B cell (primary cell): ENCODE results near the gene C11orf91. TPM values are rescaled to one million over a fixed set of nuclear protein-coding genes. Genes with fewer than 3 reads are reported as not detected.

Source experiments
- ATAC-seq: fragments of 200-7000 bp; cut with Tn5 transposase; one replicate; pipeline ENCODE4 v1.10.0; 2021; ENCODE audit warnings: low read depth, mild to moderate bottlenecking, moderate number of reproducible peaks, moderate library complexity
- CTCF ChIA-PET: fragments of 350-600 bp; sonication (Branson Sonifier 250); formaldehyde crosslinking; loops from one replicate; lab custom pipeline; 2021; ENCODE audit warnings: antibody characterized with exemption, inconsistent platforms; lab: Charles Lee
- POLR2A ChIA-PET: fragments of 350-600 bp; sonication (Branson Sonifier 250); formaldehyde crosslinking; loops from one replicate; lab custom pipeline; 2021; ENCODE audit warnings: antibody characterized with exemption; lab: Charles Lee
- DNase-seq: peaks from one replicate; pipeline ENCODE4 v3.0.0; 2013
- H2AFZ ChIP-seq: 2 replicates; pipeline ENCODE4 v1.6.1; 2012; ENCODE audit warnings: mild to moderate bottlenecking, low read depth, low read length; ENCODE audit not compliant: insufficient read depth, poor library complexity, severe bottlenecking
- H3K27ac ChIP-seq, 2 donors: 1 replicate in 1 of 2; 2 replicates in 1 of 2; pipeline ENCODE4 v1.5.1; 2012 to 2013; ENCODE audit warnings: low read length in 2 of 2, mild to moderate bottlenecking in 2 of 2, moderate library complexity in 1 of 2
- H3K27me3 ChIP-seq, 4 experiments: fragments of 200-600 bp in 1 of 4; sonication (generic) in 1 of 4; replicated peaks in 1 of 4; 1 replicate in 2 of 4; 2 replicates in 2 of 4; pipeline versions ENCODE4 v1.6.1 to v1.7.0; 2013 to 2016; ENCODE audit warnings: low read length in 3 of 4, mild to moderate bottlenecking in 2 of 4, mixed read lengths in 1 of 4, moderate library complexity in 1 of 4; ENCODE audit not compliant: insufficient read depth in 4 of 4, control insufficient read depth in 3 of 4; ENCODE audit errors: control extremely low read depth in 1 of 4
- H3K36me3 ChIP-seq, 2 experiments: replicated peaks in 1 of 2; 1 replicate in 1 of 2; 2 replicates in 1 of 2; pipeline versions ENCODE4 v1.6.1 to v1.7.1; 2013; ENCODE audit warnings: low read length in 1 of 2; ENCODE audit not compliant: insufficient read depth in 2 of 2, control insufficient read depth in 1 of 2; ENCODE audit errors: control extremely low read depth in 1 of 2, extremely low read depth in 1 of 2
- H3K4me1 ChIP-seq, 2 donors: fragments of 200-600 bp in 1 of 2; sonication (generic) in 1 of 2; 1 replicate in 1 of 2; 2 replicates in 1 of 2; pipeline versions ENCODE4 v1.5.1 to v1.6.1; 2013 to 2017; ENCODE audit warnings: low read length in 2 of 2; ENCODE audit not compliant: control insufficient read depth in 2 of 2, insufficient read depth in 2 of 2
- H3K4me2 ChIP-seq: replicated peaks from 2 replicates; pipeline ENCODE3; 2012; ENCODE audit warnings: mild to moderate bottlenecking, low read depth, low read length; ENCODE audit not compliant: poor library complexity, severe bottlenecking
- H3K4me3 ChIP-seq, 5 experiments: fragments of 200-600 bp in 1 of 5; sonication (generic) in 1 of 5; 1 replicate in 3 of 5; 2 replicates in 2 of 5; pipeline versions ENCODE4 v1.5.1 to v1.7.0; 2011 to 2016; ENCODE audit warnings: low read length in 4 of 5, mild to moderate bottlenecking in 4 of 5, low read depth in 2 of 5, control low read depth in 1 of 5, moderate library complexity in 1 of 5; ENCODE audit not compliant: insufficient read depth in 1 of 5; ENCODE audit errors: control extremely low read depth in 1 of 5, extremely low read depth in 1 of 5
- H3K79me2 ChIP-seq: fragments of 200-600 bp; sonication (generic); one replicate; pipeline ENCODE4 v1.6.0; 2016; ENCODE audit warnings: low read length; ENCODE audit not compliant: control insufficient read depth, insufficient read depth
- H3K9ac ChIP-seq: fragments of 200-600 bp; sonication (generic); 2 replicates; pipeline ENCODE4 v1.6.1; 2017; ENCODE audit warnings: mild to moderate bottlenecking, low read length, moderate library complexity
- H3K9me3 ChIP-seq, 3 donors: one replicate each; pipeline versions ENCODE4 v1.6.1 to v1.7.1; 2013; ENCODE audit warnings: low read length in 2 of 3; ENCODE audit not compliant: control insufficient read depth in 2 of 3, insufficient read depth in 1 of 3; ENCODE audit errors: control extremely low read depth in 1 of 3
- H4K20me1 ChIP-seq: 2 replicates; pipeline ENCODE4 v1.6.0; 2012; ENCODE audit warnings: mild to moderate bottlenecking, low read length; ENCODE audit not compliant: insufficient read depth, control insufficient read depth, poor library complexity, severe bottlenecking
- H3K27ac Mint-ChIP-seq: one replicate; pipeline ENCODE4 v1.8.0; 2021; ENCODE audit warnings: mixed read lengths
- H3K27me3 Mint-ChIP-seq: one replicate; pipeline ENCODE4 v1.8.0; 2021; ENCODE audit warnings: mixed read lengths
- H3K4me1 Mint-ChIP-seq: one replicate; pipeline ENCODE4 v1.8.0; 2021; ENCODE audit warnings: mixed read lengths
- H3K4me3 Mint-ChIP-seq: one replicate; pipeline ENCODE4 v1.8.0; 2021; ENCODE audit warnings: mixed read lengths
- H3K9me3 Mint-ChIP-seq: one replicate; pipeline ENCODE4 v1.8.0; 2022; ENCODE audit warnings: mixed read lengths; ENCODE audit not compliant: insufficient read depth
- EZH2 ChIP-seq: IDR thresholded peaks from 2 replicates; pipeline ENCODE4 v1.6.1; 2012; ENCODE audit warnings: borderline replicate concordance, low read depth, mild to moderate bottlenecking, moderate library complexity, low read length; ENCODE audit not compliant: insufficient read depth, poor library complexity, severe bottlenecking
- WGBS: methylation state at CpG from one replicate; pipeline ENCODE4 v1.1.5; 2013; ENCODE audit warnings: missing lambda C conversion rate; ENCODE audit not compliant: insufficient coverage; 5-methylcytosine and 5-hydroxymethylcytosine counted together
- intact Hi-C: fragments of 100-400 bp; cut with micrococcal nuclease; formaldehyde crosslinking; loops from one replicate; pipeline ENCODE4 v1.10.0; 2022
- polyA plus RNA-seq: library from polyadenylated mRNA; depleted of rRNA; stranded (reverse); fragments of >200 nt; gene quantifications from 2 replicates; pipeline ENCODE4 v1.2.3, GENCODE V29; 2012
- total RNA-seq, 2 donors: library from RNA; stranded (reverse); fragments of 120-200 nt in 1 of 2; gene quantifications; 1 replicate in 1 of 2; 2 replicates in 1 of 2; pipeline versions ENCODE4 v1.2.3 to v1.2.4, GENCODE V29; 2013 to 2022
- TF ChIP-seq, protein P1 (sequence below): fragments of 200-600 bp; IDR thresholded peaks from one replicate; pipeline ENCODE4 v1.8.0; 2022; ENCODE audit warnings: antibody characterized with exemption, mild to moderate bottlenecking

Gene C11orf91
- total and polyA plus RNA-seq, 2 donors (not counting 1 experiment from before 2014, with no cell fraction given), result not detected

DNA sequence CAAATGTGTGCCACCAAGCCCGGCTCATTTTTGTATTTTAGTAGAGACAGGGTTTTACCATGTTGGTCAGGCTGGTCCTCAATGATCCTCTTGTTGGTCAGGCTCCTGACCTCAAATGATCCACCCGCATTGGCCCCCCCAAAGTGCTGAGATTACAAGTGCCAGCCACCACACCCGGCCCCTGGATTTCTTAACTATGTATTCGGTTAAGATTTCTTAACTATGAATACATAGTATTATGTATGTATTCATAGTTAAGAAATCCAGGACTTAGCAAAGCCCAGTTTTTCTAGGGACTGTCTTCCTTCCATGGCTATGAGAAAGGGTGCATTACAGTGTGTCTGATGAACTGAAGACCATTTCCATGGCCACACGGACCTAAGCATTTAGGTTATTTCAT is 1.7 kb downstream of the C11orf91 start:
- Histone ChIP-seq H4K20me1 (no peaks in the 10 kb centered on the region), H3K27ac (no peak overlapping the region), H3K4me3 (no peak overlapping the region), H2AFZ (no peak overlapping the region), H3K4me2 (no peak overlapping the region), H3K4me1 (peaks cover 6 to 16% of the 10 kb centered on the region in 2 donors), H3K79me2 (no peaks in the 10 kb centered on the region), H3K9ac (no peak overlapping the region), H3K9me3 (peaks cover 0 to 4% (median 0%) of the 10 kb centered on the region in 3 donors), H3K27me3 (peaks cover 0 to 24% (median 4%) of the 10 kb centered on the region in 4 experiments), H3K36me3 (no peaks in the 10 kb centered on the region)
- peaks cover 5% of the 10 kb centered on the region for H3K27me3 Mint-ChIP-seq
- CTCF ChIA-PET, result no interaction called here
- H3K9me3 Mint-ChIP-seq, result no peaks in the 10 kb centered on the region
- H3K4me1 Mint-ChIP-seq, result peaks cover 17% of the 10 kb centered on the region
- DNase-seq (no peak), ATAC-seq (no peak)
- intact Hi-C loops, result no loop called here
- peak overlapping the region; percentile 80 for H3K4me3 Mint-ChIP-seq
- POLR2A ChIA-PET, result no interaction called here
- WGBS, result 100% methylated on average over 2 of the region's 5 CpGs
- no peak overlapping the region for H3K27ac Mint-ChIP-seq
- TF ChIP-seq, protein P1, sequence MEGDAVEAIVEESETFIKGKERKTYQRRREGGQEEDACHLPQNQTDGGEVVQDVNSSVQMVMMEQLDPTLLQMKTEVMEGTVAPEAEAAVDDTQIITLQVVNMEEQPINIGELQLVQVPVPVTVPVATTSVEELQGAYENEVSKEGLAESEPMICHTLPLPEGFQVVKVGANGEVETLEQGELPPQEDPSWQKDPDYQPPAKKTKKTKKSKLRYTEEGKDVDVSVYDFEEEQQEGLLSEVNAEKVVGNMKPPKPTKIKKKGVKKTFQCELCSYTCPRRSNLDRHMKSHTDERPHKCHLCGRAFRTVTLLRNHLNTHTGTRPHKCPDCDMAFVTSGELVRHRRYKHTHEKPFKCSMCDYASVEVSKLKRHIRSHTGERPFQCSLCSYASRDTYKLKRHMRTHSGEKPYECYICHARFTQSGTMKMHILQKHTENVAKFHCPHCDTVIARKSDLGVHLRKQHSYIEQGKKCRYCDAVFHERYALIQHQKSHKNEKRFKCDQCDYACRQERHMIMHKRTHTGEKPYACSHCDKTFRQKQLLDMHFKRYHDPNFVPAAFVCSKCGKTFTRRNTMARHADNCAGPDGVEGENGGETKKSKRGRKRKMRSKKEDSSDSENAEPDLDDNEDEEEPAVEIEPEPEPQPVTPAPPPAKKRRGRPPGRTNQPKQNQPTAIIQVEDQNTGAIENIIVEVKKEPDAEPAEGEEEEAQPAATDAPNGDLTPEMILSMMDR, result no peak
- TF ChIP-seq EZH2, result no peak

DNA sequence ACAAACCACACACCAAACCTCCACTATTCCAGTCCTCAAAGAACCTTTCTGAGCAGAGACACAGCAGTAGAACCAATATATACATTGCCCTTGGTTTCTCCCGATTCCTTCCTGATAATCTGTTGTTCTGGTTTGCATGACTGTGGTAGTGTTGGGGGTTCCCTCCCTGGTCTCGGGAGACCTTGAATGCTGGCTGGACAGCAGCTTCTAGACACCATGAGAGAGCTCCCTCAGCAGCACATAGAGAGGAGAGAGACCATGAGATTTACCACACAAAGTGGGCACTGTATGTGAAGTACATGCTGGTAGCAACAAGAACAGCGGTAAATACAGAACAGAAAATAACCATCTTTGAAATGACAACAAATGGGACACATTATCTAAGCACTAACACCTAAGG is 2.6 kb downstream of the C11orf91 start:
- H2AFZ ChIP-seq, result no peak overlapping the region
- Mint-ChIP-seq H3K4me1 (peaks cover 17% of the 10 kb centered on the region), H3K27me3 (peaks cover 8% of the 10 kb centered on the region), H3K9me3 (no peaks in the 10 kb centered on the region), H3K4me3 (no peak overlapping the region), H3K27ac (no peak overlapping the region)
- ChIA-PET CTCF (interaction anchor here (0.8 kb wide), 1 partner anchor 45 kb away, joined by 3 read pairs; no protein-coding TSS in a partner anchor), POLR2A (no interaction called here)
- H3K4me3 ChIP-seq, result no peak overlapping the region
- peaks cover 0 to 24% (median 4%) of the 10 kb centered on the region in 4 experiments for H3K27me3 ChIP-seq
- no peak for DNase-seq
- H3K4me1 ChIP-seq, result peaks cover 6 to 16% of the 10 kb centered on the region in 2 donors
- no peak overlapping the region for H3K27ac ChIP-seq
- no peak overlapping the region for H3K9ac ChIP-seq
- H3K4me2 ChIP-seq, result no peak overlapping the region
- ATAC-seq, result no peak
- no peaks in the 10 kb centered on the region for H3K36me3 ChIP-seq
- peaks cover 0 to 4% (median 0%) of the 10 kb centered on the region in 3 donors for H3K9me3 ChIP-seq
- intact Hi-C loops, result no loop called here
- no peaks in the 10 kb centered on the region for H3K79me2 ChIP-seq
- no peak for TF ChIP-seq EZH2
- TF ChIP-seq, protein P1, result no peak
- 100% methylated on average over 2 of the region's 3 CpGs for WGBS
- H4K20me1 ChIP-seq, result no peaks in the 10 kb centered on the region
